ENCODE data around the gene ZNF316. TPM values are rescaled to one million over a fixed set of nuclear protein-coding genes. Genes with fewer than 3 reads are reported as not detected.

The ZNF316 gene
- total and polyA plus RNA-seq, 2 experiments from 2014 or later, result 1.1 to 17.4 TPM

GRCh38 chr7:6655636-6656385 lies 18.7 kb downstream of the ZNF316 start:
- no peaks in the 10 kb centered on the region for H3K9me2 ChIP-seq (ENCODE audit: insufficient read depth)
- H3F3A ChIP-seq (replicated peaks; ENCODE audit: low read depth), result no peaks in the 10 kb centered on the region
- no peak overlapping the region for H3K4me2 ChIP-seq
- peaks cover 9% of the 10 kb centered on the region for H3K27me3 Mint-ChIP-seq (ENCODE audit: insufficient read depth, low read depth, poor library complexity)
- H3K4me1 Mint-ChIP-seq, result peaks cover 13% of the 10 kb centered on the region
- ATAC-seq (no peak), DNase-seq (ENCODE audit: low spot score) (no peak)
- TF ChIP-seq ZNF331 (CRISPR knock-in tag; IDR thresholded peaks at IDR 0.05; ENCODE audit: low read depth) (no peak), ZNF462 (CRISPR knock-in tag; IDR thresholded peaks at IDR 0.05) (no peak), JUNB (IDR thresholded peaks at IDR 0.05; ENCODE audit: unreplicated experiment) (no peak), POLR2AphosphoS5 (IDR thresholded peaks at IDR 0.05; ENCODE audit: low read depth) (no peak), EZH2 (IDR thresholded peaks at IDR 0.05; ENCODE audit: low read depth, unreplicated experiment) (no peak), ZNF114 (CRISPR knock-in tag; IDR thresholded peaks at IDR 0.05) (no peak), CREB1 (CRISPR knock-in tag; IDR thresholded peaks at IDR 0.05; ENCODE audit: low read depth) (no peak), NANOG (IDR thresholded peaks at IDR 0.05; ENCODE audit: borderline replicate concordance) (no peak), STAT1 (IDR thresholded peaks at IDR 0.05; ENCODE audit: unreplicated experiment) (no peak), EZH2phosphoT487 (IDR thresholded peaks at IDR 0.05; ENCODE audit: unreplicated experiment) (no peak)
- TF ChIP-seq, protein P1, sequence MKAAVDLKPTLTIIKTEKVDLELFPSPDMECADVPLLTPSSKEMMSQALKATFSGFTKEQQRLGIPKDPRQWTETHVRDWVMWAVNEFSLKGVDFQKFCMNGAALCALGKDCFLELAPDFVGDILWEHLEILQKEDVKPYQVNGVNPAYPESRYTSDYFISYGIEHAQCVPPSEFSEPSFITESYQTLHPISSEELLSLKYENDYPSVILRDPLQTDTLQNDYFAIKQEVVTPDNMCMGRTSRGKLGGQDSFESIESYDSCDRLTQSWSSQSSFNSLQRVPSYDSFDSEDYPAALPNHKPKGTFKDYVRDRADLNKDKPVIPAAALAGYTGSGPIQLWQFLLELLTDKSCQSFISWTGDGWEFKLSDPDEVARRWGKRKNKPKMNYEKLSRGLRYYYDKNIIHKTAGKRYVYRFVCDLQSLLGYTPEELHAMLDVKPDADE (IDR thresholded peaks at IDR 0.05), result no peak
- TF ChIP-seq, protein P2, sequence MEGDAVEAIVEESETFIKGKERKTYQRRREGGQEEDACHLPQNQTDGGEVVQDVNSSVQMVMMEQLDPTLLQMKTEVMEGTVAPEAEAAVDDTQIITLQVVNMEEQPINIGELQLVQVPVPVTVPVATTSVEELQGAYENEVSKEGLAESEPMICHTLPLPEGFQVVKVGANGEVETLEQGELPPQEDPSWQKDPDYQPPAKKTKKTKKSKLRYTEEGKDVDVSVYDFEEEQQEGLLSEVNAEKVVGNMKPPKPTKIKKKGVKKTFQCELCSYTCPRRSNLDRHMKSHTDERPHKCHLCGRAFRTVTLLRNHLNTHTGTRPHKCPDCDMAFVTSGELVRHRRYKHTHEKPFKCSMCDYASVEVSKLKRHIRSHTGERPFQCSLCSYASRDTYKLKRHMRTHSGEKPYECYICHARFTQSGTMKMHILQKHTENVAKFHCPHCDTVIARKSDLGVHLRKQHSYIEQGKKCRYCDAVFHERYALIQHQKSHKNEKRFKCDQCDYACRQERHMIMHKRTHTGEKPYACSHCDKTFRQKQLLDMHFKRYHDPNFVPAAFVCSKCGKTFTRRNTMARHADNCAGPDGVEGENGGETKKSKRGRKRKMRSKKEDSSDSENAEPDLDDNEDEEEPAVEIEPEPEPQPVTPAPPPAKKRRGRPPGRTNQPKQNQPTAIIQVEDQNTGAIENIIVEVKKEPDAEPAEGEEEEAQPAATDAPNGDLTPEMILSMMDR (conservative IDR thresholded peaks at IDR 0.05; ENCODE audit: low read depth in 2 of 2), result no peak
- TF ChIP-seq, protein P3, sequence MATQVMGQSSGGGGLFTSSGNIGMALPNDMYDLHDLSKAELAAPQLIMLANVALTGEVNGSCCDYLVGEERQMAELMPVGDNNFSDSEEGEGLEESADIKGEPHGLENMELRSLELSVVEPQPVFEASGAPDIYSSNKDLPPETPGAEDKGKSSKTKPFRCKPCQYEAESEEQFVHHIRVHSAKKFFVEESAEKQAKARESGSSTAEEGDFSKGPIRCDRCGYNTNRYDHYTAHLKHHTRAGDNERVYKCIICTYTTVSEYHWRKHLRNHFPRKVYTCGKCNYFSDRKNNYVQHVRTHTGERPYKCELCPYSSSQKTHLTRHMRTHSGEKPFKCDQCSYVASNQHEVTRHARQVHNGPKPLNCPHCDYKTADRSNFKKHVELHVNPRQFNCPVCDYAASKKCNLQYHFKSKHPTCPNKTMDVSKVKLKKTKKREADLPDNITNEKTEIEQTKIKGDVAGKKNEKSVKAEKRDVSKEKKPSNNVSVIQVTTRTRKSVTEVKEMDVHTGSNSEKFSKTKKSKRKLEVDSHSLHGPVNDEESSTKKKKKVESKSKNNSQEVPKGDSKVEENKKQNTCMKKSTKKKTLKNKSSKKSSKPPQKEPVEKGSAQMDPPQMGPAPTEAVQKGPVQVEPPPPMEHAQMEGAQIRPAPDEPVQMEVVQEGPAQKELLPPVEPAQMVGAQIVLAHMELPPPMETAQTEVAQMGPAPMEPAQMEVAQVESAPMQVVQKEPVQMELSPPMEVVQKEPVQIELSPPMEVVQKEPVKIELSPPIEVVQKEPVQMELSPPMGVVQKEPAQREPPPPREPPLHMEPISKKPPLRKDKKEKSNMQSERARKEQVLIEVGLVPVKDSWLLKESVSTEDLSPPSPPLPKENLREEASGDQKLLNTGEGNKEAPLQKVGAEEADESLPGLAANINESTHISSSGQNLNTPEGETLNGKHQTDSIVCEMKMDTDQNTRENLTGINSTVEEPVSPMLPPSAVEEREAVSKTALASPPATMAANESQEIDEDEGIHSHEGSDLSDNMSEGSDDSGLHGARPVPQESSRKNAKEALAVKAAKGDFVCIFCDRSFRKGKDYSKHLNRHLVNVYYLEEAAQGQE (IDR thresholded peaks at IDR 0.05; ENCODE audit: unreplicated experiment), result no peak
- H3K9me3 Mint-ChIP-seq, result no peaks in the 10 kb centered on the region; the same call in 2 of the 3 replicates
- peaks cover 21% of the 10 kb centered on the region for H3K36me3 Mint-ChIP-seq (ENCODE audit: low read depth)
- H3K79me2 ChIP-seq (replicated peaks; ENCODE audit: insufficient read depth), result no peaks in the 10 kb centered on the region
- H3K27ac Mint-ChIP-seq, result no peak overlapping the region
- peaks cover 7% of the 10 kb centered on the region; the same call in 1 of the 2 replicates for H3K4me1 ChIP-seq (ENCODE audit: insufficient read depth)
- H2AFZ ChIP-seq, result no peak overlapping the region
- no peak overlapping the region for H3K4me3 Mint-ChIP-seq
- no peak overlapping the region for H3K27ac ChIP-seq (ENCODE audit: low read depth)
- no peaks in the 10 kb centered on the region for H4K20me1 ChIP-seq (replicated peaks; ENCODE audit: insufficient read depth)
- H3K27me3 ChIP-seq (ENCODE audit: insufficient read depth), result no peaks in the 10 kb centered on the region
- H3K36me3 ChIP-seq (ENCODE audit: insufficient read depth), result no peaks in the 10 kb centered on the region
- H3K4me3 ChIP-seq, result no peak overlapping the region

All from GM23338 (cell line).